SW480 (cell line): Measurements from ENCODE around the gene MAP2K3.

Experiments
- DNase-seq: peaks from one replicate; pipeline ENCODE4 v3.0.0-alpha.2; 2016; ENCODE audit warnings: low spot score

The MAP2K3 gene

DNA sequence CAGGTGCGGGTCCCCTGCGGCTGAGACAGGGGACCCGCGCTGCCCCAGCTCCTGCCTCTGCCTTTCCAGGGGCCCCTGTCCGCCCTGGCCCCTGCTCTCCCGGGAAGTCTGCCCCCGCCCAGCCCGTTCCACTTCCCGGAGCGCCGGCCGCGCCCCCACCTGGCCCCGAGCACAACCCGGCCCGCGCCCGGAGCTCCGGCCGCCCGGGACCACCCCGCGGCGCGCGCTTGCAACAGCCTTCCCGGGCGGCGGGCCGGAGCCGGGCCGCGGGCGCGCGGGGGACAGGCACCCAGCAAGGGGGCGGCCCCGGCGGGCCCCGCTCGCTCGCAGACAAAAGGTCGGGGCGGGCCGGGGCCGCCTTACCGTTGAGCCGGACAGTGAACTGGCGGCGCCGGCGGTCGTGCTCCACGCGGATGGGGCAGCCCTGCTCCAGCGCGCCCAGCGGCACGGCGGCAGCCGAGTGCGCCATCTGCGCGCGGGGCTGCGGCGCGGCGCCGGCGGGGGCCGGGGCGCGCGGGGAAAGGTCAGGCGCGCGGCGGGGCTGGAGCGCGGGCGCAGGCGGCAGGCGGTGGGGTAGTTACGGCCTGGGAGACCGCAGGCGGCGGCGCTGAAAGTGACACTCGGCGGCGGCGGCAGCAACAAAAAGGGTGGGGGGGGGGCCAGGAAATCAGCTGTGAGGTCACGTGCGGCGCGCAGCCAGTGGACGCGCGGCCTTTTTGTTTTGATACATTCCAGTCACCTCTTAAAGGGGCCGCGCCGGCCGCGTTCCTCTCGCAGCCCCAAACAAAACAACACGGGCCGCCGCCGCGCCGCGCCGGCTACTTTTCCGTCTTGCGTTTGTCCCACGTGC lies 31.5 kb upstream of the MAP2K3 start, which contains the start of gene NATD1:
TSS of gene NATD1 (minus strand) at position 615 of the 850 bp plus-strand sequence. CDS start at position 469, 146 bp downstream.
- DNase-seq, result peak; percentile 83

DNA sequence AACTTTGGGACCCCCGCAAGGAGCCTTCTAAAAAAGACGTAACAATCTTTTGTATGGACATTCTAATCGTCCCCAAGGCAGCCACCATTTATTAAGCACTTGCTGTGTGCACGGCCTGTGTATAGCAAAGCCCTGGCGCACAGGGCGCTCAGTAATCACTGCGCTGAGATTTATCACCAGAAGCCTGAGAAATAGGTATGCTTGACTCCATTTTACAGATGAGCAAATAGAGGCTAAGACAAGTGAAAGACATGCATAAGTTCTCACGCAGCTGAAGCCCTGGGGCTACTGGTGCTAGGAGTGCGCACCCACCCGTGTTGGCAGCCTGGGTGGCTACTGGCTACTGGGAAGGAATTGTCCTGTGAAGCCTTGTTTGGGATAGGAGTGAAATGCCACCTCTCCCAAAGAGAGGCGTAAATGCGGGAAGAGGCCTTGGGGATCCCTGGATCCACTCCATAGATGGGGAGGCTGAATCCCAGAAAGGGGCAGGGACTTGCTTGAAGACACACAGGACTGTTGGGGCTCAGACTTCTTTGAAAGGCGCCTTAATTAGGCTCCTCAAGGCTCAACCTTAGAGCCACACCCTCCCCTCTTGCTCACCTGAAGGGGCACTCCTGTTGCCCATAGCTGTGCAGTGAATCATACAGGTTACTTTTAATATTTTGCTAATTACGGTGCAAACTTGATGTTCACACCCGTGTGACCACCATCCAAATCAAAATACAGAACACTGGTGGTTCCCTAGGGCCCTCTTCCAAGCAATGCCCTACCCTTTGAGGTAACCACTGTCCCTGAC lies 30.7 kb upstream of the MAP2K3 start:
- DNase-seq, result peak; percentile 22

DNA sequence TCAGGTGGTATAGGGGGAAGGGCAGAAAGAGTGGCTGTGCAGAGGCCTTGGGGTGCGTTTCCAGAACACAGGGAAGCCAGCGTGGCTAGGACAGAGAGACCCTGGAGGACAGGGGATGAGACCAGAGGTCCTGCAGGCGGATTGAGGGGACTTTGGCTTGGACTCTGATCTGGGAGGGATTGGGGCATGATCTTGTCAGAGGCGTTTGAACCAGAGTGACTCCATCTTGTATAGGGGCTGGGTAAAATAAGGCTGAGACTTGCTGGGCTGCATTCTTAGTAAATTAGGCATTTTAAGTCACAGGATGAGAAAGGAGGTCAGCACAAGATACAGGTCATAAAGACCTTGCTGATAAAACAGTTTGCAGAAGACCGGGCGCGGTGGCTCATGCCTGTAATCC lies 25.9 kb upstream of the MAP2K3 start:
- DNase-seq, result no peak

DNA sequence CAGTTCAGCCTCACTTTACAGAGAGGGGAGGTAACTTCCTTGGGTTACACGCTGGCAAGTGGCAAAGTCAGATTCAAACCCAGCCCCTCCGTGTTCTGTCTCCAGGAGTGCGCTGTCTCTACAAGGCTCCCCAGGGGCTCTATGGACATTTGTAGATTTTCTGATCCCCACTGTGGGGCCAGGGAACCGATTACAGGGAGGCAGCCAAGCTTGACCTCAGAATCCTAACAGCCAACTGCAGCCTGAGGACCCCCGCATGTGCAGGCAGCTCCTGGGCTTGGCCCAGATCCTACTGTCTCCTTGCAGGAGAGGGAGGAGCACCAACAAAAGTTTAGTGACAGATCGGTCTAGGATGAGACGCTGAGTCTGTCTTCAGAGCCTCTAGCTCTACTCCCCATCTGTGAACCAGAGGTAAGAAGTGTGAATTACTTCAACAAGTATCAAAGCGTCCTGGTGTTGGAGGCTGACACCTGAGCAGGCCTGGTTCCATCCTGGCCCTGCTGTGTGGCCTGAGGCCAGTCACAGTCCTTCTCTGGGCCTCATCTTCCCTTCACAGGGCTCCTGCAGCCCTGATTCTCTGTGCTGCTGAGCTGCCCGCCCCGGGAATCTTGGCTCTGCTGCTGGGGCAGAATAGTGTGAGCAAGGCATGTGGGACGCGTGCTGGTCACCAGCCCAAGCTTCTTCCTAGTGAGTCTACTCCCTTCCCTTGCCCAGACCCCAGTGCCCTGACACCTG lies 22.1 kb upstream of the MAP2K3 start:
- DNase-seq, result no peak

- DNase-seq, result no peak
Observed at GRCh38 chr17:21263376-21263775, 21.1 kb upstream of the MAP2K3 start.

DNA sequence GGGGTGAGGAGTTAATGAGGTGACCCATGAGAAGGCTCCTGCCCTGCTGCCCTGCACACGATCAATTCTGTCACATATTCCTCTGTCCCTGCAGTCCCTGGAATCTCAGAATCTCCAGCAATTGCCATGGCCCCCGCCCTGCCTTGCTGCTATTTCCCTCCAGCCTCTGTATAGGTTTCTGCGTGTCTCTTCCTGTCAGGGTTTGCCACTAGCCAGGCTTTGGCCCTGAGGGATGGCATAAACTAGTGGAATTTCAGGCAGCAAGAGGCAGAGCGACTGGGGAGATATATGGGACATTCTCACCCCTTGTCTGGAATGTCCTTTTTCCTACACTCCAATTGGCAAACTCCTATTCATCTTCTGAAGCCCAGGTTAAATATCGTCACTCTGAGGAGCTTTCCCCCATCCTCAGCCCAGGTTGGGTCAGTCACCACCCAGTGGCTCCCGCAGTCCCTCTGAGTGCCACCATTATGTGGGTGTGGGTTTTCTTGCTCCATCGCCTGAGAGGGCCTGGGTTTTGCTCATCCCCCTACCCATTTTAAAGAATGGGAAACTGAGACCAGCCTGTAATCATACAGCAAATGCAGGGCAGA lies 15.8 kb upstream of the MAP2K3 start:
- no peak for DNase-seq

DNA sequence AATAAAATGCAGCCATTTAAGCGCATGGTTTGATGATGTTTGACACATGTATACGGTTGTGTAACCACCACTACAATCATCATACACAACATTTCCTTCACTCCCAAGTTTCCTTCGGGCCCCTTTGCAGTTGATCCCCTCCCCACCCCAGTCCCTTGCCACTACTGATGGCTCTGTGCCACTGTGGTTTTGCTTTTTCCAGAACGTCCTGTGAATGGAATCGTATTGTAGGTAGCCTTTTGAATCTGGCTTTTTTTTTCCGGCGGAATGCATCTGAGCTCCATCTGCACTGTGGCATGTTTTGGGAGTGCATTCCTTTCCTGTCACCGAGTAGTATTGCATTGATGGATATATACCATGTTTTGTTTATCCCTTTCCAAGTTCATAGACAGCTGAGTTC lies 15.1 kb upstream of the MAP2K3 start:
- no peak for DNase-seq

DNA sequence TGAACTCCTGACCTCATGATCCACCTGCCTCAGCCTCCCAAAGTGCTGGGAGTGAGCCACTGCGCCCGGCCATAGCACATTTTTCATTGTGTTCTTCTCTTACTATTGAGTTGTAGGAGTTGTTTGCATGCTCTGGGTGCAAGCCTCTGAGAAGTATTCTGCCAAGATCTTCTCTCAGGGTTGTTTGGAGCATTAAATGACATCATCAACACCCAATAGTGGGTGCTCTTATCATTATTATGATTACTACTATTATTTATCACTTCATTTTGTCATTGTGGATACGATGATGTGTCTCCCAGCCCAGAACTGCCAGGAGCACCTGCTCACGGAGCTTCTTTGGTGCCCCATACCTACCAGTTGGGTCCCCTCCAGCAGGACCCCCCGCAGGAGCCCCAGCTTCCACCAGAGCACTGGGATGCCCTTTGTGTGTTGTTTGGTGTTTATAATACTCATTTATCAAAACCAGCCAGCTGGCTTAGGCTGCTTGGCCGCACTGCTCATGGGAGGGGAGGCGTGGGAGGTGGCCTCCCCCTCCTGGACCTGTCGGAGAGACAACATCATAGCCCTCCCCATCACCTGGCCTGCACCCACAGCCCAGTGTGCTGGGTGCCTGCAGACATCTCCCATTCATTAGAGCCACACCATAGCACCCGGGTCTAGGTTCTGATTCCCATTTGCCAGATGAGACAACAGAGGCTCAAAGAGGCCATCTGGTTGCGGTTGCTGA lies 12.9 kb upstream of the MAP2K3 start:
- no peak for DNase-seq

DNA sequence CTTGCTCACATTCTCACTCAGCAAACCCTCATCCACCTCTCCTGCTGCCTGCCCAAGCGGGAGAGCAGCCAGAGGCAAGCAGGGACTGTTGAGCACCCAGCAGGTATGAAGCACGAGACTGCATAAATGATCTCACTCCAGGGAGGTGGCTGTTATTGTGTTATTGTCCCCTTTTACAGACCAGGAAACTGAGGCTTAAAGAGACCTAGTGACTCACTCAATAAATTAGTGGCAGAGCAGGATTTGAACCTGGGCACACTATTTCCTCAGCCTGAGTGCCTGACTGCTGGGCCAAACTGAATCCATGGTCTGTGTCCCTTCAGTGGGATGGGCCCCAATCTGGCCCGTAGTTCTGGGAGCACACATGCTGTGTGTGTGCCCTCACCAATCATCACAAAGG lies 12.3 kb upstream of the MAP2K3 start:
- no peak for DNase-seq

DNA sequence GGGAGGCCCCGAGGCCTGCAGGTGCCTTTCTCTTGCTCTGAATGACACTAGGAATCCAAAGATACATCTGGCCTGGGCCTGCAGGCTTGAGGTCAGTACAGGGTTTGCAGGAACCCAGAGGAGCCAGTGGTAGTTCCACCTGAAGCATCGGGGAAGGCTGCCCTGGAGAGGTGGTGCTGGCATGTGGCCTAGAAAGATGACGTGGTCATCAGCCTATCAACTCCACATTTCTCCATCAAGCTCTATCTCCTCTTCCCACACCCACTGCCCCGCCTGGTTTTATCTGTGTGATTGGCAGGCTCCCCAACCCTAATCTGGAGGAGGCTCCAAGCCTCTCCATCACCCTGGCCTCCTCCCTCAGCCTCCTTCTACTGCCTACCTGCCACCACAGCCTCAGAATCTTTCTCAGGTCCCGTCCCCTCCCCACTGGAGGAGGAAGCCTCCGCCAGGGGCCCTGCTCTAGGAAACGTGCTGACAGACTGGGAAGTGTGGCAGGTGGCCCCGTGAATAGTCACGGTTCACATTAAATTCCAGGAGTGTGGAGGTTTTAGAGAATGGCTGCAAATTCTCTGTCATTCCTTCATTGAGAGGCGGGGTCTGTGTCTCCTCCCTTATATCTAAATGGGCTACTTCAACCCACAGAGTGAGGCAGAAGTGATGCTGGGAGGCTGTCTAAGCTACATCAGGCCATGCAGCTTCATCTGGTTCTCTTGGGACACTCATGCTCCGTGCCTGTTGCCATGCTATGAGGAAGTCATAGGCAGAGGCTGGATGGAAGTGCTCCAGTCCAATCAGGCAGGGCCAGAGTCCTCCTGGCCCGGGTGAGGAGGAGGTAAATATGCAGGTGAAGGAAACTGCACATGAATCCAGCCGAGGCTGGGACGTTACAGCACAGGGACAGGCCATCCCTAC lies 11.4 kb upstream of the MAP2K3 start:
- DNase-seq, result no peak

DNA sequence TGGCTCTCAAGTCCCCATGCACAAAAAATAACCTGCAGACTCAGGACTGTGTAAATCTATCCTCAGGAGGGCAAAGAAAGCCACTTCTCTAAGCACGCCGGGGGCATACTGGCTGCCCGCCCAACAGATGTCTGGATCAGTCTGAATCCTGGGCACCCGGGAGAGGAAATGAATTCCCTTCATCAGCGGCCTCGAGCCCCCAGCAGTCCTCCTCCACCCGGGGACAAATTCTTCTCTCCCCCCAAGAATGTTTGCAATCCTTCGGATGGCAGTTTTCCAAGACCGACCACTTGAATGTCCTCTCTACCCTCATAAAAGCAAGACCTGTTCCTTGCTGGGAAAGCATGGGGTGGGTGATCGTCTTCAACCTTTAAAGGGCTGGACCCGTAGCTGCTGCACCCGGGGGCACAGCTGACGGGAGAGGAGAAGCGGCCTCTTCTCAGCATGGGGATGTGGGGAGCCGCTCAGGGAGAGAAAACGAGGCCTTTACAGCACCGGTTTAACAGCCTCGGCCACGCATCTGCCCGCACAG lies 9.4 kb upstream of the MAP2K3 start:
- DNase-seq, result no peak

GRCh38 chr17:21275579-21276263 lies 8.8 kb upstream of the MAP2K3 start:
- DNase-seq, result peak; percentile 80

DNA sequence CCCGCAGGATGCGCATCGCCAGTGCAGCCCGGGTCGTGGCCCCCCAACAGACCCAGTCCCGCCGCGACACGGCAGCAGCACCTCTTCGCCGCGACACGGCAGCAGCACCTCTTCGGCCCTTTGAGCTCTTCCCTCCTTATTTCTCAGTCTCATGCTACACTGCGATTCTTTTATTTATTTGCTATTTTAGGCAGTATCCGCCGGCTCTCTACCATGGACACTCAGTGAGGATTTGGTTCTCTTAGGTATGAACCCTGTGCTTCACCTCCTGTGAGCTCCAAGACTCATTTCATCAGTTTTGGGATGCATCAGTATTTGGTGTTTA lies 8.3 kb upstream of the MAP2K3 start:
- no peak for DNase-seq

GRCh38 chr17:21277332-21277731 lies 7.2 kb upstream of the MAP2K3 start:
- no peak for DNase-seq

DNA sequence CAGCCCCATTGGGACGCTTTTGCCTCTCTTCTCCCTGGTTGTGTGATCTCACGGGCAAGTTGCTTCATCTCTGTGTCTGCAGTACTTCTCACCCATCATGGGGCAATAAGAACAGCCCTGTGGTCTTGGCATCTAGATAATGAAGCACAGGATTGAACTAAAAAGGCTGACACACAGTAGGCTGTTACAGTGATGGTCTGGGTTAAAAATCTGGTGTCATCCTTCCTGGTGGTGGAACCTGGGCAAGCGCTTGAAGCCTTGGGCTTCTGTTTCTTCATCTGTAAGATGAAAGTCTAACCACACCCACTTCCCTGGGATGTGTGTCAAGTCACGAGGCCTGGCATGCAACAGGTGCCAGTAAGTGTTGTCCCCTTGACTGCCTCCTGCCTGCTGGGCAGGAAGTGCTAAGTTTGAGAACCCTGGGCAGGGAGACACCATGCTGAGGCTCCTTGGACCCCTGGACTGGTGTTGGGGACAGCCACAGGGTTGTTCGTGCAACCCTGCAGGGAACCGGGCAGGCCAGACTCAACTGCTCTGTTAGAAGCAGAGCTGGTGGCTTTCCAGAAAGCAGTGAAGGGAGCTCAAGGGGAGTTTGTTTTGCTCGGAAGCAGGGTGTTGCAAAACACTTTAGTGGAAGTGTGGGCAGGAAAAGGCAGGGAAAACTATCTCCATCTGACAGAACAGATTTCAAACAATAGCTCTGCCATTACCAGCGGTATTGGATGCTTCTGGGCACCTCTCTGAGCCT lies 5.9 kb upstream of the MAP2K3 start:
- no peak for DNase-seq

DNA sequence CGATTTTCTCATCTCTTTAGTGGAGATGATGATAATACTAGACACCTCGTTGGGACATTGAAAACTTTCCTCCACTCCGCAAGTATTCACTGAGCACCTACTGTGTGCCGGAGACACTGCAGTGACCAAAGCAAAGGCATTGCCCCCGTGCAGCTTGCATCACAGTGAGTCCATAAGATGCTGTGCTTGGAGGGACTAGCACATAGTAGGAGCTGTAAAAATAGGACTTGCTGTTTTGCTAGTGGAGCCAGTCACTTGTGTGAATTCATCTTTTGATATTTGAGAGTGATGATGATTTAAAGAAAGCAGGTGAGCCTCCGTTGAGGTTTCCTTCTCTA lies 5.3 kb upstream of the MAP2K3 start:
- no peak for DNase-seq

GRCh38 chr17:21279582-21279981 lies 4.9 kb upstream of the MAP2K3 start:
- DNase-seq, result no peak

DNA sequence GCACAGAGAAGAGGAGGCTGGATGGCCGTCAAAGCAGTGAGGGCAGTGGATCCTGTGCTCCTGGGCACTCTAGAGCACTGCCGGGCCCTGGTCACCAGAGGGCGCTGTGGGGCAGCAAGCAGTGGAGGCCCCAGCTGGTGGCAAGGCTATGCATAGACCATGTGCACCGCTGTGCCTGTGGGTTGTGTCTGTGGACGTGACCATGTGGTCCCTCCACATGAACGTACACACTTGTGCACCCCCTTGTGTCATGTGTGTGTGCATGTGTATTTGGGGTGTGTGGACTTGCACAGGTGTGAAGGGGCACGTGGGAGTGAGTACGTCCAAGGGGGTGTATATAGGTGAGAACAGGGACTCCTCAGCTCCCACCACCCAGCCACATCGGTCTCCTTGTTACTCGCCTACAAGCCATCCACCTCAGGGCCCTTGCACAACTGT lies 4.4 kb upstream of the MAP2K3 start:
- DNase-seq, result peak; percentile 79

DNA sequence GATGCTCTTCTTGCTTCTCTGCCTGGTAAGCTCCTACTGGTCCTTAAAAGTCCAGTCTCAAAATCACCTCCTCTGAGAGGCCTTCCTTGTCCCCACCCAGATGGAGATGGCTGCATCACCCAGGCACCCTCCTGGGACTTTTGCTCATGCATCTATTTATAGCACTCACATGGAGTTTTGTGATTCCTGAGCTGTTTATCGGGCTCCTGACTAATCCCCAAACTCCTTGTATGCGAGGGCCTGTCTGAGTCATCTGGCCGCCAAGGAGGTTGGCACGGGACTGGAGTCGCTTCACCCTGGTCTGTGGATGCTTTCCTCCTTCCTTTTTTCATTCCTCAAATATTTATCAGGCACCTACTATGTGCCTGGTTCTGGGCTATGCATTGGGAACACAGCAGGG lies 2.3 kb upstream of the MAP2K3 start:
- peak; percentile 67 for DNase-seq
